SK-N-SH treated with all-trans-retinoic acid at 6 μM for 48 hours (cell line): ENCODE measurements around the gene RGS6.

Experiments
- ATAC-seq: fragments of 200-7000 bp; cut with Tn5 transposase; 3 replicates; pipeline ENCODE4 v1.9.1; 2020; ENCODE audit warnings: mild to moderate bottlenecking, moderate library complexity
- ARNTL ChIP-seq: fragments of 450-650 bp; formaldehyde crosslinking; IDR thresholded peaks from 2 replicates; pipeline ENCODE4 v1.5.0; 2020; ENCODE audit warnings: low read depth, mild to moderate bottlenecking, moderate library complexity, borderline replicate concordance
- CSDC2 ChIP-seq: fragments of 250-450 bp; sonication (Bioruptor Pico); IDR thresholded peaks from 2 replicates; pipeline ENCODE4 v1.5.0; 2020; ENCODE audit warnings: mild to moderate bottlenecking, moderate library complexity
- ESRRG ChIP-seq: fragments of 250-450 bp; sonication (Bioruptor Pico); IDR thresholded peaks from 2 replicates; pipeline ENCODE4 v1.6.1; 2021; ENCODE audit warnings: mild to moderate bottlenecking
- GLIS3 ChIP-seq: fragments of 250-450 bp; sonication (Bioruptor Pico); IDR thresholded peaks from 2 replicates; pipeline ENCODE4 v1.5.0; 2020; ENCODE audit warnings: mild to moderate bottlenecking, moderate library complexity
- ISL1 ChIP-seq: fragments of 250-450 bp; sonication (Bioruptor Pico); IDR thresholded peaks from 2 replicates; pipeline ENCODE4 v2.1.2; 2022; ENCODE audit warnings: mild to moderate bottlenecking, moderate library complexity
- OSR1 ChIP-seq: fragments of 250-450 bp; sonication (Bioruptor Pico); IDR thresholded peaks from 2 replicates; pipeline ENCODE4 v1.8.0; 2022; ENCODE audit warnings: moderate library complexity, mild to moderate bottlenecking, inconsistent platforms
- PPARA ChIP-seq: fragments of 250-450 bp; sonication (Bioruptor Pico); IDR thresholded peaks from 2 replicates; pipeline ENCODE4 v1.5.0; 2020; ENCODE audit warnings: mild to moderate bottlenecking, borderline replicate concordance
- RARB ChIP-seq: fragments of 250-450 bp; sonication (Bioruptor Pico); IDR thresholded peaks from 2 replicates; pipeline ENCODE4 v1.8.0; 2021; ENCODE audit warnings: mild to moderate bottlenecking, moderate library complexity
- SNAI2 ChIP-seq: fragments of 250-450 bp; sonication (Bioruptor Pico); IDR thresholded peaks from 2 replicates; pipeline ENCODE4 v1.5.0; 2020; ENCODE audit warnings: mild to moderate bottlenecking, moderate library complexity
- TCF4 ChIP-seq: fragments of 250-450 bp; sonication (Bioruptor Pico); IDR thresholded peaks from 2 replicates; pipeline ENCODE4 v1.8.0; 2021; ENCODE audit warnings: mild to moderate bottlenecking, moderate library complexity, borderline replicate concordance
- TOX ChIP-seq: fragments of 250-450 bp; sonication (Bioruptor Pico); IDR thresholded peaks from 2 replicates; pipeline ENCODE4 v1.8.0; 2021; ENCODE audit warnings: mild to moderate bottlenecking, moderate library complexity, borderline replicate concordance
- ZC3H10 ChIP-seq: fragments of 250-450 bp; sonication (Bioruptor Pico); IDR thresholded peaks from 2 replicates; pipeline ENCODE4 v1.5.1; 2021; ENCODE audit warnings: mild to moderate bottlenecking, moderate library complexity
- ZFP3 ChIP-seq: fragments of 250-450 bp; sonication (Bioruptor Pico); IDR thresholded peaks from 2 replicates; pipeline ENCODE4 v1.5.0; 2020; ENCODE audit warnings: mild to moderate bottlenecking, moderate library complexity
- ZFP30 ChIP-seq: fragments of 450-650 bp; formaldehyde crosslinking; IDR thresholded peaks from 2 replicates; pipeline ENCODE4 v1.5.0; 2022; ENCODE audit warnings: mild to moderate bottlenecking, moderate library complexity
- ZNF565 ChIP-seq: fragments of 450-650 bp; formaldehyde crosslinking; conservative IDR thresholded peaks from 2 replicates; pipeline ENCODE4 v1.5.0; 2020; ENCODE audit warnings: low read depth, mild to moderate bottlenecking, moderate library complexity
- ZNF70 ChIP-seq: fragments of 450-650 bp; formaldehyde crosslinking; IDR thresholded peaks from 2 replicates; pipeline ENCODE4 v1.5.0; 2020; ENCODE audit warnings: mild to moderate bottlenecking, moderate library complexity
- ZNF8 ChIP-seq: fragments of 450-650 bp; formaldehyde crosslinking; IDR thresholded peaks from 2 replicates; pipeline ENCODE4 v1.5.0; 2020; ENCODE audit warnings: mild to moderate bottlenecking, moderate library complexity
- TF ChIP-seq, protein P1 (sequence below): fragments of 250-450 bp; sonication (Bioruptor Pico); IDR thresholded peaks from 2 replicates; pipeline ENCODE4 v1.5.1; 2021; ENCODE audit warnings: mild to moderate bottlenecking, moderate library complexity
- TF ChIP-seq, protein P2 (sequence below): fragments of 250-450 bp; sonication (Bioruptor Pico); IDR thresholded peaks from 2 replicates; pipeline ENCODE4 v1.5.0; 2020; ENCODE audit warnings: mild to moderate bottlenecking, moderate library complexity
- TF ChIP-seq, protein P3 (sequence below): fragments of 250-450 bp; sonication (Bioruptor Pico); IDR thresholded peaks from 2 replicates; pipeline ENCODE4 v1.5.1; 2020; ENCODE audit warnings: low read depth, mild to moderate bottlenecking, moderate library complexity
- TF ChIP-seq, protein P4 (sequence below): fragments of 250-450 bp; sonication (Bioruptor Pico); IDR thresholded peaks from 2 replicates; pipeline ENCODE4 v1.8.0; 2020; ENCODE audit warnings: mild to moderate bottlenecking, moderate library complexity, borderline replicate concordance

RGS6 gene

DNA sequence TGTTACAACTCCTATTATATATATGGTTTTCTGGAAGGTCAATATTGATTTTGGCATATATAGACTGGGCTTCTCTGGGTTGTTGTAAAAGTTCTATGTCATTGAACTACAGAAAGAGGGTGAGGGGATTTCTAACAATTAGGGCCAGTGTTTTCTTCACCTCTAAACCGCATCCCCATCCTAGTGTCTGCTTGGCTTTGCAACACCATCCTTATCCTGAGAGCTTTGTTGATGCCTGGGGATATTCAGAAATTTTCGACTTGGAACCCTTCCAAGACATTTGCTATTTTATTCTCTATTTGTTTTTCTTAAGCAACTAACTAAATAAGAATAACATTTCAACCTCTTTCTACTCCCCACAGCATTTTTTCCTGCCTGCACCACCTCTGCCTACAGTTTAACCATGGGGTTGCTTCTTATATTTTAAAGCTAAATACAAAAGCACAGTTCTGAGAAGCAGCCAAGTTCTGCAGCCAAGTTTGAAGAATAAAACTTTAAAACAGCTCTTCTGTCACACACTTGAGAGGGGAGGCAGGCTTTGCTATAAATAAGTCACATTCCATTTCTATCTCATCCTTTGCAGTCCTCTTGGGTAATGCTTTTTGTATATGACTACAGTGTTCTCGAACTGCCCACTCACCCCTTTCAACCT, 53.4 kb downstream of the RGS6 start:
- no peak for ATAC-seq
- TF ChIP-seq PPARA (CRISPR knock-in tag) = no peak
- no peak for TF ChIP-seq ZNF70 (CRISPR knock-in tag)
- no peak for TF ChIP-seq OSR1 (CRISPR knock-in tag)
- no peak for TF ChIP-seq ZNF565 (CRISPR knock-in tag)
- TF ChIP-seq GLIS3 (CRISPR knock-in tag) = no peak
- TF ChIP-seq, protein P1, sequence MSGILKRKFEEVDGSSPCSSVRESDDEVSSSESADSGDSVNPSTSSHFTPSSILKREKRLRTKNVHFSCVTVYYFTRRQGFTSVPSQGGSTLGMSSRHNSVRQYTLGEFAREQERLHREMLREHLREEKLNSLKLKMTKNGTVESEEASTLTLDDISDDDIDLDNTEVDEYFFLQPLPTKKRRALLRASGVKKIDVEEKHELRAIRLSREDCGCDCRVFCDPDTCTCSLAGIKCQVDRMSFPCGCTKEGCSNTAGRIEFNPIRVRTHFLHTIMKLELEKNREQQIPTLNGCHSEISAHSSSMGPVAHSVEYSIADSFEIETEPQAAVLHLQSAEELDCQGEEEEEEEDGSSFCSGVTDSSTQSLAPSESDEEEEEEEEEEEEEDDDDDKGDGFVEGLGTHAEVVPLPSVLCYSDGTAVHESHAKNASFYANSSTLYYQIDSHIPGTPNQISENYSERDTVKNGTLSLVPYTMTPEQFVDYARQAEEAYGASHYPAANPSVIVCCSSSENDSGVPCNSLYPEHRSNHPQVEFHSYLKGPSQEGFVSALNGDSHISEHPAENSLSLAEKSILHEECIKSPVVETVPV = no peak
- TF ChIP-seq ESRRG (CRISPR knock-in tag) = no peak
- no peak for TF ChIP-seq ZC3H10 (CRISPR knock-in tag)
- TF ChIP-seq, protein P2, sequence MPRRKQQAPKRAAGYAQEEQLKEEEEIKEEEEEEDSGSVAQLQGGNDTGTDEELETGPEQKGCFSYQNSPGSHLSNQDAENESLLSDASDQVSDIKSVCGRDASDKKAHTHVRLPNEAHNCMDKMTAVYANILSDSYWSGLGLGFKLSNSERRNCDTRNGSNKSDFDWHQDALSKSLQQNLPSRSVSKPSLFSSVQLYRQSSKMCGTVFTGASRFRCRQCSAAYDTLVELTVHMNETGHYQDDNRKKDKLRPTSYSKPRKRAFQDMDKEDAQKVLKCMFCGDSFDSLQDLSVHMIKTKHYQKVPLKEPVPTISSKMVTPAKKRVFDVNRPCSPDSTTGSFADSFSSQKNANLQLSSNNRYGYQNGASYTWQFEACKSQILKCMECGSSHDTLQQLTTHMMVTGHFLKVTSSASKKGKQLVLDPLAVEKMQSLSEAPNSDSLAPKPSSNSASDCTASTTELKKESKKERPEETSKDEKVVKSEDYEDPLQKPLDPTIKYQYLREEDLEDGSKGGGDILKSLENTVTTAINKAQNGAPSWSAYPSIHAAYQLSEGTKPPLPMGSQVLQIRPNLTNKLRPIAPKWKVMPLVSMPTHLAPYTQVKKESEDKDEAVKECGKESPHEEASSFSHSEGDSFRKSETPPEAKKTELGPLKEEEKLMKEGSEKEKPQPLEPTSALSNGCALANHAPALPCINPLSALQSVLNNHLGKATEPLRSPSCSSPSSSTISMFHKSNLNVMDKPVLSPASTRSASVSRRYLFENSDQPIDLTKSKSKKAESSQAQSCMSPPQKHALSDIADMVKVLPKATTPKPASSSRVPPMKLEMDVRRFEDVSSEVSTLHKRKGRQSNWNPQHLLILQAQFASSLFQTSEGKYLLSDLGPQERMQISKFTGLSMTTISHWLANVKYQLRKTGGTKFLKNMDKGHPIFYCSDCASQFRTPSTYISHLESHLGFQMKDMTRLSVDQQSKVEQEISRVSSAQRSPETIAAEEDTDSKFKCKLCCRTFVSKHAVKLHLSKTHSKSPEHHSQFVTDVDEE (CRISPR knock-in tag) = no peak
- no peak for TF ChIP-seq CSDC2 (CRISPR knock-in tag)
- no peak for TF ChIP-seq SNAI2 (CRISPR knock-in tag)
- TF ChIP-seq ZFP3 (CRISPR knock-in tag) = no peak
- no peak for TF ChIP-seq ISL1 (CRISPR knock-in tag)
- TF ChIP-seq, all 23 proteins: peak for 0

DNA sequence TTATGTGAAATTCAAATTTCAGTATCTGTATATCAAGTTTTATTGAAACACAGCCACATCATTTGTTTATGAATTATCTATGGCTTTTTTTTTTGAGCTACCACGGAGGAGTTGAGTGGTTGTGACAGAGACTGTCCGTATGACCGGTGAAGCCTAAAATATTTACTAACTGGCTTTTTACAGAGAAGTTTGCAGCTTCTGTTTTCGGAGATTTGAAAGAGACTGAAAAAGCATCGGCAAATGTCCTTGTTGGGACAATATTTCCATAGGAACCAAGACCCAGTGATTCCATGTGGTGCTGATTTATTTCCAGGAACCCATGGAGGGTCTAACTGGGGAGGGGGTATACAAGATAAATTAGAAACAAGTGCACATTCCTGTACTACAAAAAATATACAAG, 56.2 kb downstream of the RGS6 start:
- TF ChIP-seq OSR1 (CRISPR knock-in tag) (no peak), ZNF8 (CRISPR knock-in tag) (no peak)
- TF ChIP-seq, protein P3, sequence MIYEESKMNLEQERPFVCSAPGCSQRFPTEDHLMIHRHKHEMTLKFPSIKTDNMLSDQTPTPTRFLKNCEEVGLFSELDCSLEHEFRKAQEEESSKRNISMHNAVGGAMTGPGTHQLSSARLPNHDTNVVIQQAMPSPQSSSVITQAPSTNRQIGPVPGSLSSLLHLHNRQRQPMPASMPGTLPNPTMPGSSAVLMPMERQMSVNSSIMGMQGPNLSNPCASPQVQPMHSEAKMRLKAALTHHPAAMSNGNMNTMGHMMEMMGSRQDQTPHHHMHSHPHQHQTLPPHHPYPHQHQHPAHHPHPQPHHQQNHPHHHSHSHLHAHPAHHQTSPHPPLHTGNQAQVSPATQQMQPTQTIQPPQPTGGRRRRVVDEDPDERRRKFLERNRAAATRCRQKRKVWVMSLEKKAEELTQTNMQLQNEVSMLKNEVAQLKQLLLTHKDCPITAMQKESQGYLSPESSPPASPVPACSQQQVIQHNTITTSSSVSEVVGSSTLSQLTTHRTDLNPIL = no peak
- ATAC-seq = no peak

DNA sequence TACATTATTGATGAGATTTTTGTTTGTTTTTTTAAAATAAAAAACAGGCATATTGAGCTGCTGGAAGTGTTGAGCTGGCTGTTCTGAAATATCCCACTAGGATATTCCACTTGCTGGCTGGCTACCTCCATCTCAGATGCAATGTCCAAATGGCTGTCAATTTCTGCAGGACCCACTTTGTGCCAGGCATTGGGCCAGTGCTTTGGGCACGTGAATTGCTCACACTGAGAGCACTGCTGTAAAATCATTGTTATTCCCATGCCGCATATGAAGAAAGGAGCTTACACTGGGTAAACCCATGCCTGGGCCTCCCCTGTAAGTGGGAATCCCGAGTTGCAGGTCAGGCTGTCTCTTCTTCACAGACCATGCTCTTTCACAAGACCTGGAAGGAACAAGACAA, 56.7 kb downstream of the RGS6 start:
- no peak for ATAC-seq
- no peak for TF ChIP-seq PPARA (CRISPR knock-in tag)

DNA sequence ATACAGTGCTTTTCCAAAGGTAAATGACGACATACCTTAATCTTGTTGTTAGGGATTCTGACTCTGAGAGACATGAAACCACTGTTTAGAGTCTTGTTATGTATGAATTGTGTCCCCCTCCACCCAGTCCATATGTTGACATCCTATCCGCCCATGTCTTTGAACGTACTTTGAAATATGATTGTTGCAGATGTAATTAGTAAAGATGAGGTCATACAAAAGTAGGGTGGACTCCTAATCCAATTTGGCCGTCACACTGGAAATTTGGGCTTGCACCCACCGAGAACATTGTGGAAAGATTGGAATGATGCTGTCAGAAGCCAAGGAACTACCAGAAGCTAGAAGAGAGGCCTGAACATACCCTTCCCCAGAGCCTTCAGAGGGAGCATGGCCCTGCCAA, 62.2 kb downstream of the RGS6 start:
- no peak for TF ChIP-seq ZFP3 (CRISPR knock-in tag)
- ATAC-seq = no peak

DNA sequence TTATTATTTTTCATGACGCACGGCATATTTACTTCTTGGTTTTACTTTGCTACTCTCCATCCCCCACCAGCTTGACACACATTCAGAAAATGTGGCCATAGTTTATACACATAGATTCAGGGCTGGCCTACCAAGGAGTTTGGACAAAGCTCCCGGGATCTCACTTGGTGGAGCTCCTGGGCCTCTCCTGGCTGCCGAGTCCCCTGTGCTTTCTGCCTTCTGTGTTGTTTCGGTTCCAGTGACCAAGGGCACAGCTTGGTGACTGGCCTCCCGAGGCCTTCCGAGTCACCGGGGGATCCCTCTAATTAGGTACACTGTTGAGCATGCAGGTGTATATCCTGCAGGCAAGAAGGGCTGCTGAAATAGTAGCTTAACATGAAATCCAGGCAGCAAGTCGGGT, 63.5 kb downstream of the RGS6 start:
- TF ChIP-seq ZFP3 (CRISPR knock-in tag) = no peak
- no peak for TF ChIP-seq SNAI2 (CRISPR knock-in tag)
- no peak for TF ChIP-seq ISL1 (CRISPR knock-in tag)
- no peak for TF ChIP-seq RARB
- no peak for TF ChIP-seq ZNF70 (CRISPR knock-in tag)
- TF ChIP-seq TCF4 (CRISPR knock-in tag) = no peak
- ATAC-seq = no peak

DNA sequence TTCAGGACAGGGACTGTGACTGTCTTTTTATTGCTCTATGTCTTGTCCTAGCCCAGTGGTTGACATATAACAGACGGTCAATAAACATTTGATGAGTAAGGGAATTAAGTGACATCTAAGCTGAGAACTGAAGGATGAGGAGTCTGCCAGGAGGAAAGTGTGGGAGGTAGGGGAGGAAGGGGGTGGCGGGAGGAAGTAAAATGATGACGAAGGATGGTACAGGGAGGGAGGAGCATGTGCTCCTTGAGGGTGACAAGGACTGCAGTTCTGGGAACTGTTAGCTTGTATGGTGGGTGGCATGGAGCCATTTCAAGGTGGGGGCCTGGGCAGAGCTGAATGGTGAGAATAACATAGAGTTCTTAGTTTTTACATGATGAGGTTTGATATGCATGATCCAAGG, 64.4 kb downstream of the RGS6 start:
- no peak for ATAC-seq
- TF ChIP-seq CSDC2 (CRISPR knock-in tag) (no peak), ZC3H10 (CRISPR knock-in tag) (no peak), TOX (CRISPR knock-in tag) (no peak), ESRRG (CRISPR knock-in tag) (no peak), ARNTL (CRISPR knock-in tag) (no peak), ZNF565 (CRISPR knock-in tag) (no peak), ZFP3 (CRISPR knock-in tag) (no peak), ZNF70 (CRISPR knock-in tag) (no peak), RARB (no peak), ZFP30 (CRISPR knock-in tag) (no peak), TCF4 (CRISPR knock-in tag) (no peak), OSR1 (CRISPR knock-in tag) (no peak), ISL1 (CRISPR knock-in tag) (no peak), PPARA (CRISPR knock-in tag) (no peak), SNAI2 (CRISPR knock-in tag) (no peak)
- TF ChIP-seq, protein P3 = no peak
- TF ChIP-seq, protein P1 = no peak
- TF ChIP-seq, protein P4, sequence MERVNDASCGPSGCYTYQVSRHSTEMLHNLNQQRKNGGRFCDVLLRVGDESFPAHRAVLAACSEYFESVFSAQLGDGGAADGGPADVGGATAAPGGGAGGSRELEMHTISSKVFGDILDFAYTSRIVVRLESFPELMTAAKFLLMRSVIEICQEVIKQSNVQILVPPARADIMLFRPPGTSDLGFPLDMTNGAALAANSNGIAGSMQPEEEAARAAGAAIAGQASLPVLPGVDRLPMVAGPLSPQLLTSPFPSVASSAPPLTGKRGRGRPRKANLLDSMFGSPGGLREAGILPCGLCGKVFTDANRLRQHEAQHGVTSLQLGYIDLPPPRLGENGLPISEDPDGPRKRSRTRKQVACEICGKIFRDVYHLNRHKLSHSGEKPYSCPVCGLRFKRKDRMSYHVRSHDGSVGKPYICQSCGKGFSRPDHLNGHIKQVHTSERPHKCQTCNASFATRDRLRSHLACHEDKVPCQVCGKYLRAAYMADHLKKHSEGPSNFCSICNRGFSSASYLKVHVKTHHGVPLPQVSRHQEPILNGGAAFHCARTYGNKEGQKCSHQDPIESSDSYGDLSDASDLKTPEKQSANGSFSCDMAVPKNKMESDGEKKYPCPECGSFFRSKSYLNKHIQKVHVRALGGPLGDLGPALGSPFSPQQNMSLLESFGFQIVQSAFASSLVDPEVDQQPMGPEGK (CRISPR knock-in tag) = no peak
